ENCODE measurements around the gene BRINP2. TPM values are rescaled to one million over a fixed set of nuclear protein-coding genes. Genes with fewer than 3 reads are reported as not detected.

BRINP2 gene
- total RNA-seq, 2 donors from 2014 or later, result not detected

DNA sequence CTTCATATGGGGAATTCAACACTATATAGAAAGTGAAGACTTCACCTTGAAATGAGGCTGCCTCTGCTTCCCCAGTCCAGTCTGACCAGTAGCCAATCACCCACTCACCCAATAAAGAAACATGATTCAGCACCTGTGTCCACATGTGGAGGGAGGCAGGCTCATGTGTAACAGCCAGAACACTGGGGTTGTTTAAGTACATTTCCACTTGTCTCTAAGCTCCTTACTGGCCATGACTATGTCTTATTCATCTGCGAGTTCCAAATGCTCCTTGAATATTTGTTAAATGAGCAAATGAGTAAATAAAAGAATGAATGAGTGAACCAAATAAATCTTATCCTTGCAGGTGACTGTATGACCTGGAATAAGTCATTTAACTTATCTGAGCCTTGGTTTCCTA is 100.1 kb downstream of the BRINP2 start:
- H3K9me3 Mint-ChIP-seq, result no peaks in the 10 kb centered on the region
- TF ChIP-seq, protein P1, sequence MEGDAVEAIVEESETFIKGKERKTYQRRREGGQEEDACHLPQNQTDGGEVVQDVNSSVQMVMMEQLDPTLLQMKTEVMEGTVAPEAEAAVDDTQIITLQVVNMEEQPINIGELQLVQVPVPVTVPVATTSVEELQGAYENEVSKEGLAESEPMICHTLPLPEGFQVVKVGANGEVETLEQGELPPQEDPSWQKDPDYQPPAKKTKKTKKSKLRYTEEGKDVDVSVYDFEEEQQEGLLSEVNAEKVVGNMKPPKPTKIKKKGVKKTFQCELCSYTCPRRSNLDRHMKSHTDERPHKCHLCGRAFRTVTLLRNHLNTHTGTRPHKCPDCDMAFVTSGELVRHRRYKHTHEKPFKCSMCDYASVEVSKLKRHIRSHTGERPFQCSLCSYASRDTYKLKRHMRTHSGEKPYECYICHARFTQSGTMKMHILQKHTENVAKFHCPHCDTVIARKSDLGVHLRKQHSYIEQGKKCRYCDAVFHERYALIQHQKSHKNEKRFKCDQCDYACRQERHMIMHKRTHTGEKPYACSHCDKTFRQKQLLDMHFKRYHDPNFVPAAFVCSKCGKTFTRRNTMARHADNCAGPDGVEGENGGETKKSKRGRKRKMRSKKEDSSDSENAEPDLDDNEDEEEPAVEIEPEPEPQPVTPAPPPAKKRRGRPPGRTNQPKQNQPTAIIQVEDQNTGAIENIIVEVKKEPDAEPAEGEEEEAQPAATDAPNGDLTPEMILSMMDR (conservative IDR thresholded peaks at IDR 0.05), result no peak
- WGBS, 2 experiments (ENCODE audit: insufficient coverage in 1 of 2, insufficient read length in 1 of 2), result 84 to 100% methylated on average over 1 of the region's 1 CpG
- no peak for DNase-seq
- Histone ChIP-seq H3K27ac (ENCODE audit: low read depth, low read length) (no peak overlapping the region), H3K9ac (ENCODE audit: extremely low read depth, low read length, poor library complexity, severe bottlenecking) (no peak overlapping the region), H3K4me3 (ENCODE audit: low read length) (no peak overlapping the region), H3K9me3 (ENCODE audit: control insufficient read depth, low read length) (no peaks in the 10 kb centered on the region), H3K27me3 (ENCODE audit: control insufficient read depth, insufficient read depth, low read length, poor library complexity, severe bottlenecking) (peaks cover 76% of the 10 kb centered on the region), H3K36me3 (ENCODE audit: control insufficient read depth, insufficient read depth, low read length) (no peaks in the 10 kb centered on the region), H3K4me1 (ENCODE audit: control insufficient read depth, insufficient read depth, low read length) (no peaks in the 10 kb centered on the region)
- H3K27me3 Mint-ChIP-seq (ENCODE audit: insufficient read depth), result peaks cover 68% of the 10 kb centered on the region
- peaks cover 9% of the 10 kb centered on the region for H3K4me1 Mint-ChIP-seq
- no peak overlapping the region for H3K27ac Mint-ChIP-seq
- no peaks in the 10 kb centered on the region for H3K36me3 Mint-ChIP-seq (ENCODE audit: low read depth)
- no peak overlapping the region for H3K4me3 Mint-ChIP-seq

DNA sequence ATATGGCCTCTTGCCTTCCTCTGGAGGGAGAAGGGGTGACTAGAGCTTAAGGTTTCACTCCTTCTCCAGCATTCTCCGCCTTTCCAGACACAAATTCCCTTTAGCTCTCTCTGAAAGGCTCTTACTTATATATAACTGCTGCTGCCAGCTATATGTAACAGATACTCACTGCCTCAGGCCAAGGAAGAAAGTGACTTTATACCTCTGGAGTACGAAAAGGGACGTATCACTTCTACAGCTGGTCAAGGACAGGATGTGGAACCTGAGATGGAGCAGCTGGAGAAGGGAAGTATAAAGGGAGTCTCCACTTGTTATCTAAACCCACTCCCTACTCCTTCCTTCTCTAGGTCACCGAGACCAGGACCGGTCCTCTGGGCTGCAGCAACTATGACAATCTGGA is 102.4 kb downstream of the BRINP2 start:
- no peak for DNase-seq
- H3K36me3 ChIP-seq (ENCODE audit: control insufficient read depth, insufficient read depth, low read length), result no peaks in the 10 kb centered on the region
- no peaks in the 10 kb centered on the region for H3K9me3 Mint-ChIP-seq
- no peak overlapping the region for H3K27ac ChIP-seq (ENCODE audit: low read depth, low read length)
- WGBS, 2 experiments (ENCODE audit: insufficient coverage in 1 of 2, insufficient read length in 1 of 2), result 90 to 100% methylated on average over 1 to 5 of the region's 5 CpGs
- H3K4me3 ChIP-seq (ENCODE audit: low read length), result no peak overlapping the region
- H3K27ac Mint-ChIP-seq, result no peak overlapping the region
- no peak overlapping the region for H3K4me3 Mint-ChIP-seq
- peaks cover 64% of the 10 kb centered on the region for H3K27me3 Mint-ChIP-seq (ENCODE audit: insufficient read depth)
- no peaks in the 10 kb centered on the region for H3K4me1 ChIP-seq (ENCODE audit: control insufficient read depth, insufficient read depth, low read length)
- peaks cover 9% of the 10 kb centered on the region for H3K4me1 Mint-ChIP-seq
- TF ChIP-seq, protein P1 (conservative IDR thresholded peaks at IDR 0.05), result no peak
- H3K27me3 ChIP-seq (ENCODE audit: control insufficient read depth, insufficient read depth, low read length, poor library complexity, severe bottlenecking), result peaks cover 71% of the 10 kb centered on the region
- no peak overlapping the region for H3K9ac ChIP-seq (ENCODE audit: extremely low read depth, low read length, poor library complexity, severe bottlenecking)
- H3K36me3 Mint-ChIP-seq (ENCODE audit: low read depth), result no peaks in the 10 kb centered on the region
- no peaks in the 10 kb centered on the region for H3K9me3 ChIP-seq (ENCODE audit: control insufficient read depth, low read length)

DNA sequence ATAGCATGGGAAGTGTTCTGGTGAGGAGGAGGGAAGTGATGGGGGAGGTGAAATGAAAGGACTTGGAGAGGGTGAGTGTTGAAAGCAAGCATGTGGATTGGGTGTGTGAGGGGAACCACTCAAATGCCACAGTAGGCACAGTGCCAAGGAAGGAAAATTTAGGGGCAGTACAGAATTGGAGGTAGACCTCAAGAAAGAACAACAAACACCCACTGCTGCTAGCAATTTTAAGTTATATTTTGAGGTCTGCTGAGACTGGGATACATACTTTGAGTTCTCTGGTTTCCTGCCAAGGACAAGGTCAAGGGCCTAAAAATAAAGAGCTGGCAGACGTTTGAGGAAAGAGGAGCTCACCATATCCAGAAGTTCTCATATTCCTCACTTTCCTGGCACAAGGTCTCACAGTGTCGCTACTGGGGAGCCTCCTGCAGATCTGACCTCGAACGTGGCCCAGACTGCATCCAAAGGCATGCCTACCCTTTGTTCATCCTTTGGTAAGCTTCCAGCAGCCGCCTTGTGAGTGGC is 104.0 kb downstream of the BRINP2 start:
- Histone ChIP-seq H3K9me3 (ENCODE audit: control insufficient read depth, low read length) (no peaks in the 10 kb centered on the region), H3K4me1 (ENCODE audit: control insufficient read depth, insufficient read depth, low read length) (no peaks in the 10 kb centered on the region), H3K27me3 (ENCODE audit: control insufficient read depth, insufficient read depth, low read length, poor library complexity, severe bottlenecking) (peaks cover 71% of the 10 kb centered on the region), H3K27ac (ENCODE audit: low read depth, low read length) (no peak overlapping the region), H3K4me3 (ENCODE audit: low read length) (no peak overlapping the region), H3K36me3 (ENCODE audit: control insufficient read depth, insufficient read depth, low read length) (no peaks in the 10 kb centered on the region), H3K9ac (ENCODE audit: extremely low read depth, low read length, poor library complexity, severe bottlenecking) (no peak overlapping the region)
- peaks cover 67% of the 10 kb centered on the region for H3K27me3 Mint-ChIP-seq (ENCODE audit: insufficient read depth)
- TF ChIP-seq, protein P1 (conservative IDR thresholded peaks at IDR 0.05), result no peak
- no peak overlapping the region for H3K4me3 Mint-ChIP-seq
- no peak overlapping the region for H3K27ac Mint-ChIP-seq
- WGBS, 2 experiments (ENCODE audit: insufficient coverage in 1 of 2, insufficient read length in 1 of 2), result 91 to 92% methylated on average over 3 to 5 of the region's 5 CpGs
- H3K4me1 Mint-ChIP-seq, result peaks cover 5% of the 10 kb centered on the region
- no peak for DNase-seq
- H3K36me3 Mint-ChIP-seq (ENCODE audit: low read depth), result no peaks in the 10 kb centered on the region
- H3K9me3 Mint-ChIP-seq, result no peaks in the 10 kb centered on the region
